Urothelium cell line (cell line): ENCODE results near the gene LMBR1.
"Not testable (repeated sequence)": the region's sequence is repeated elsewhere in the genome, so short reads cannot be mapped to it uniquely, and the experiment has no call there.

ENCODE experiments used
- DNase-seq: peaks from one replicate; pipeline ENCODE4 v3.0.0; 2011; ENCODE audit warnings: low spot score, mixed read lengths
- FAIRE-seq: peaks from 2 replicates; lab custom pipeline; 2011; peaks lifted over from hg19 to GRCh38; lab: Jason Lieb, UNC

The LMBR1 gene

DNA sequence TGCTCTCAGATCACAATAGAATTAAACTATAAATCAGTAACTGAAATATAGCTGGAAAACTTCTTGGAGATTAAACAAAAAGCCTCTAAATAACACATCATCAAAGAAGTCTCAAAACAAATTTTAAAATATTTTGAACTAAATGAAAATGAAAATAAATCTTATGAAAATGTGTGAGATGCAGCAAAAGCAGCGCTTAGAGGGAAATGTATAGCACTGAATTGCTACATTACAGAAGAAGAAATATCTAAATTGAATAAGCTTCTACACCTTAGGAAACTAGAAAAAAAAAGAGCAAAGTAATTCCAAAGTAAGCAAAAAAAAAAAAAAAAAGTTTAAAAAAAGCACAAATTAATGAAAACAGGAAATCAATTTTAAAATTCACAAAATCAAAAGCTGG is 35.2 kb downstream of the LMBR1 start:
- DNase-seq (no peak), FAIRE-seq (no peak)

DNA sequence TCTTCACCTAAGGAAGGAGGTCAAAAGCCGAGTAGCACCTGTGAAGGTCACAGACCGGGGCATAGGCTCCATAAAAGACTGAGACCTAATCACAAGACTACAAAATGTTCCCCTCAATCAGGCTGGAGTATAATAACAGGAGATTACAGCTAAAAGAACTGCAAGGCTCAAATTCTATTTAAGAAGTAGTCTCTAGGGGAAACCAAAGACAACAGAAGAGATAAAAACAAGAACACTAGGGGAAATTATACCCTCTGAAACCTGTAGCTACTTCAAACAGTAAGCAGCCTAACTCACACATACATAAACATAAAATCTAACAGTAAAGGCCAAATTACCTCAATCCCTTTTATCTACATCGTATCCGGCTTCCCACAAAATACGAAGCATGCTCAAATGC is 38.3 kb downstream of the LMBR1 start:
- DNase-seq (no peak), FAIRE-seq (no peak)

DNA sequence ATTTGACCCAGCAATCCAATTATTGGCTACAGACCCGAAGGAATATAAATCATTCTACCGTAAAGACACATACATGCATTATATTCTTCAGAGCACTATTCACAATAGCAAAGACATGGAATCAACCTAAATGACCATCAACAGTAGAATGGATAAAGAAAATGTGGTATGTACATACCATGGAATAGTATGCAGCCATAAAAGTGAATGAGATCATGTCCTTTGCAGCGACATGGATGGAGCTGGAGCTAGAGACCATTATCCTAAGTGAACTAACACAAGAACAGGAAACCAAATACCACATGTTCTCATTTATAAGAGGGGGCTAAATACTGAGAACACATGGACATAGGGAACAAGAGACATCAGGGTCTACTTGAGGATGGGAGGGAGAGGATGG is 44.0 kb downstream of the LMBR1 start:
- no peak for DNase-seq
- FAIRE-seq = no peak

DNA sequence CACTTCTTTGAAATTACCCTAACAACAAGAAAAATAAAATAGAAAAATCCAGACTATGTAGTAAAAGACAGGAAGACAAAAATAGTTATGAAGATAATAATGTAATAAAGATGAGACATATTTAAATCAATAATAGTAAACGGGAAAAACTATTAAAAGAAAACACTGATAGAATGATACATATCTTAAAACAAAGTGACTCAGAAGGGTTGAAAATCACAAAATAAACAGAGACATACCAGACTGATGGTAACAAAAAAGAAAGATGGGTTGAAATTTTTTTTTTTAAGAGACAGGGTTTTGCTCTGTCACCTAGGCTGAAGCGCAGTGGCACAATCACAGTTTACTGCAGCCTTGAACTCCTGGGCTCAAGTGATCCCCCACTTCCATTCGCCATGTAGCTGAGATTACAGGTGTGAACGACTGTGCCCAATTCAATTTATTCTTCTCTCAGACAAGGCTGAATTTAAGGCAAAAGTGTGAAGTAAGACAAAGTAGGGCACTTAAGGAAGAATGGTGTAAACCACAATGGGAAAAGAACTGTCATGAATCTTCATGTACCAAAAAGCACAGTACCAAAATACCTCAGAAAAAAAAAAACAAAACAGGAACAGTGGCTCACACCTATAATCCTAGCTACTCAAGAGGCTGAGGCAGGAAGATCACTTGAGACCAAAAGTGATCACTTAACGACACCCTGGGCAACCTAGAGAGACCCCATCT is 47.4 kb downstream of the LMBR1 start:
- no peak for DNase-seq
- FAIRE-seq = no peak

DNA sequence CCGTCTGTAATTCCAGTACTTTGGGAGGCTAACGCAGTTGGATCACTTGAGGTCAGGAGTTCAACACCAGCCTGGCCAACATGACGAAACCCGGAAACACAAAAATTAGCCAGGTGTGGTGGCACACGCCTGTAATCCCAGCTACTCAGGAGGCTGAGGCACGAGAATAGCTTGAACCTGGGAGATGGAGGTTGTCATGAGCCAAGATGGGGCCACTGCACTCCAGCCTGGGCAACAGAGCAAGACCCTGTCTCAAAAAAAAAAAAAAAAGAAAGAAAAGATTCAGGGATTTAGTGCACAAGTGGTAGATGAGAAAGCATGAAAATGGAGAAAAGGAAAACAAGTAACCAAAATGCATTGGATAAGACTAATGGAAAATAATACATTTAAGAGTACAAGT is 49.4 kb downstream of the LMBR1 start:
- not testable (repeated sequence) for DNase-seq, FAIRE-seq

DNA sequence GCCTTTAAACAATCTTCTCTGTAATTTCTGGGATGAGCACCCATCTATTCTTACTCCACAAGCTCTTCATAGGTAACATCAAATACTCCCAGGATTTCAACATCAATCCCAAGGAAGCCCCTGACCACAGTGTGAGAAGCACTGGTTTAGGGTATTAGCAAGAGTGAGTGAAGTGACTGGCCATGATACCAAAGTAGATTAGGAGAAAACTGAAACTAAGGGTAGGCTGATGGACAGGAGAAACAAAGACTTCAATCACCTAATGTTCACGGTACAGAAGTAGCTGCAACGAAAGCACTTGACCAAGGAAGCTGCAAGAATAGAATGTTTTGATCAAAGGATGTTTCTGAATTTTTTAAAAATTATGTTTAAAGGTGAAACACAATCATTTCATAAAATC is 49.8 kb downstream of the LMBR1 start:
- no peak for FAIRE-seq
- no peak for DNase-seq

DNA sequence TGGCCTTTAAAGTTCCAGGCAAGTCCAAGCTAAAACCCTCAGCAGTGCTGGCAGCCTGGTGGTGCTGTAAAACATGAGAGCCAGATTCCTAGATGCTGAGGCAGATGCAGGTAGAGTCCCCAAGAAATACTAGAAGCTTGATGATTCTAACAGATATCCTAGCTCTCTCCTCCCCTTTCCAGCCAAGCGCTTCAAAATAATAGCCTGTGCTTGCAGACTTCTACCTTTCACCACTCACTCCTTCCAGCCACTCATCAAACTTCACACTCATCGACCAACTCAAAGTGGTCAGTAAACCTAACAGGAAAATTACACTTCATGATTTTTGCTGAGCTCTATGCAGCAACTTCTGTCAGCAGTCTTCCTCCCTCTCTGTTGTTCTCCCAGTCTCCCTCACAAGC is 50.2 kb downstream of the LMBR1 start:
- no peak for DNase-seq
- no peak for FAIRE-seq

DNA sequence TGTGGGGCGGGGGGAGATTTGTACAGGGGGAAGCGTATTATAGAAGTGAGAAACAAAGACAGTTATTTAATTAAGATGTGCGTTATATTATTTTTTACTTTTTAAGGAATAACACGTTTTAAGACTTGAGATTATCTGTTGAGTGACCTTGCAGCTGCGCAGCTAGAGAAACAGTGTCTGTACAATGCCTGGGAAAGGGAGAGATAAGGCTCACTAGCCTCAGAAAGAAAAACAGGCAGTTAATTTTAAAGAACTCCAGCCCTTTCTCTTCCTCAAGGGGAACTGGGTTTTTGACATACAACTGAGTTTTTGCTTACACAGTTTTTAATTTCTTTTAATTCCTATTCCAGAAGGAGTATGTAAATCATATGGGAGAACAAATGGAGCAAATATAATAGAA is 50.7 kb downstream of the LMBR1 start:
- DNase-seq = no peak
- FAIRE-seq = no peak

DNA sequence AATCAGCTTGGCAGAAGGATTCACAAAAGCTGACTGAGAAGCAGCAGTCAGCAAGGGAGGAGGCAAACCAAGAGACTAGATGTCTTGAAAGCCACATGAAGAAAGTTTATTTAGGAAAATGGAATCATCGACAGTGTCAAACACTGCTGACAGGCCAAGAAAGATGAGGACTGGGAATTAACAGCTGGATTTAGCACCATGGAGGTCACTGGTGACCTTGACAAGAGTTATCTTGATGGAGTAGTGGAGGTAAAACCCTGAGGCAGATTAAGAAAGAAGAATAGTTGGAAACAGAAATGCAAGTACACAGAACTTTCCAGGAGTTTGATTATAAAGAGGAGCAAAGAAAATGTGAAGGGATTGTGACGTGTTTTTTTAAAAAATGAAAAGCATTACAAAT is 51.5 kb downstream of the LMBR1 start:
- DNase-seq (no peak), FAIRE-seq (no peak)

DNA sequence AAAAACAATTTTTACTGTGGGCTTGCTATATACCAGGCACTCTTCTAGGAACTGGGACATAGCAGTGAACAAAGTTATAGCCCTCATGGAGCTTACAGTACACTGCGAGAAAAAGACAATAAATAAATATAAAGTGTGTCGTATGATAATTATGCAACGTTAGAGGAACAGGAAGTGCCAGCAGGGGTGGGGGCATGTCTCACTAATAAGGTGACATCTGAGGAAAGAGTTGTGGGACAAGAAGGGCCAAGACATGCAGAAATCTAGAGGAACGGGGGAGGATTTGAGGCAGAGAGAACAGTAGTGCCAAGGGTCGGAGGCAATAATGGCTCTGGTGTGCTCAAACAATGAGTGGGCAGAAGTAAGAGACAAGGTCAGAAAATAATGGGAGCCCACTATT is 52.8 kb downstream of the LMBR1 start:
- DNase-seq (no peak), FAIRE-seq (no peak)

DNA sequence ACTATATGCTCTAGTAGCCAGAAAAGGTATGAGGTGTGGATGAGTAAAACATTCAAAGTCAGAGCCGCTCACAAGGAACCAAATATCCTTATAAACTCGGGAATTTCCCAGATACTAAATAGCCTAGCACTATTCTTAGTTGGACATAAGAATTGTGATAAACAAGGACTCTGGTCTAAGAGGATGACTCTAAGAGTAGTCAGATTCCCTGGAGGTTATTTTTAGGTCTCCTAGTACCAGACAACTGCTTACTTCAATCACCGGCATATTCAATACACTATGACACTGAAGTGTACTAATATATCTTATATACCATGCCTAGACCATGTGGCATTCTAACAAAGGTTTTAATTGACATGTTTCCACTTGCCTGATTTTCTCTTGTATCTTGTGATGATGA is 56.5 kb downstream of the LMBR1 start:
- DNase-seq = no peak

DNA sequence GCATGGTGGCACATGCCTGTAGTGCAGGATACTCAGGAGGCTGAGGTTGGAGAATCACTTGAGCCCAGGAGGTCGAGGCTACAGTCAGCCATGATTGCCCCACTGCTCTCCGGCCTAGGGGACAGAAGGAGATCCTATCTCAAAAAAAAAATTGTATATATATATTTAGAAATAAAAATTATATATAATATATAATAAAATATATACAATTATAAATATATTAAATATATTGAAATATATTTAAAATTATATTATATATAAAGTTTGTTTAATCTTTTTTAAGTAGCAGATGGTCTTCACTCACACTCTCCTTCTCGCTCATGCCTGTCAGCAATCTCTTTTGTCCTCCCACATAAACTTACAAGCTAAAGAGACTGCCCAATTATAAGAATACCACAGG is 58.5 kb downstream of the LMBR1 start:
- no peak for FAIRE-seq

More for the DNA sequence above, 56.5 kb downstream of the LMBR1 start:
- no peak for FAIRE-seq

DNA sequence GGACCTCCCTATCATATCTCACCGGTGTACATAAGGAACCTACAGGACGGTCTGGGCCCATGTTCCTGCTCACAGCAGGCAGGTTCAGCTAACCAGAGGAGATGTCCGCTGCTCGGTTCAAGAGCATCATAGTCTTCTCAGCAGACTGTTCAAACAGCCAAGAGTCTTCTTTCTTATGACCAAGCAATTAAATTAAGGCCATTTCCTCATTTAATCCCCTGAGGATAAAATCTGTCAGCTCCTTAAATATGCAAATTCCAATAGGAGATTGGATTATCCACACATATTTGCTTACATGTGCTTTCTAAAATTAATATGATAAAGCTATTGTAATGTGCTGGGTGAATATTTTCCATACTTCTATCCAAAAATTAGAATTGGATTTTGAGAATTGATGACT is 59.7 kb downstream of the LMBR1 start:
- no peak for DNase-seq
- FAIRE-seq = no peak

More for the DNA sequence above, 58.5 kb downstream of the LMBR1 start:
- DNase-seq = no peak

DNA sequence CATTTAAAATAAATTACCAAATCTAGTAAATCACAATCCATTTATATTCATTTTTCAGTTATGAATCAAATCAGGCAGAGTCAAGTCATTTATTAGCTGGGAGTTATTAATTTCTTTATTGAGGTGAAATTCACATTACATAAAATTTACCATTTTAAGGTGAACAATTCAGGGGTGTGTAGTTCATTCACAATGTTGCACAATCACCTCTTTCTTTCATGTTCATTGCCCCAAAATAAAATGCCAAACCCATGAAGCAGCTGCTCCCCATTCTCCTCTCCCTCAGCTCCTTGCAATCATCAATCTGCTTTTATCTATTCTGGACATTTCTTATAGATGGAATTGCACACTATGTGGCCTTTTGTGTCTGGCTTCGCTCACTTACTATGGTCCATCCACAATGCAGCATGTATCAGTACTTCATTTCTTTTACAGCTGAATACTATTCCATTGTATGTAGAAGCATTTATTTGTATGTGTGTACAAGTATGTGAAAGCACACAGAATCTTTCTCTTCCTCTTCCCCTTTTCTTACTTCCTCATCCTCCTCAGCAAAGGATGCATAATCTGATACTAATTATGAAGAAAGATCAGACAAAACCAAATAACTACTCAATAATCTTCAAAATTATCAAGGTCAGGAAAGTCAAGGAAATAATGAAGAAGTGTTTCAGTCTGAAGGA is 60.6 kb downstream of the LMBR1 start:
- no peak for DNase-seq
- no peak for FAIRE-seq

DNA sequence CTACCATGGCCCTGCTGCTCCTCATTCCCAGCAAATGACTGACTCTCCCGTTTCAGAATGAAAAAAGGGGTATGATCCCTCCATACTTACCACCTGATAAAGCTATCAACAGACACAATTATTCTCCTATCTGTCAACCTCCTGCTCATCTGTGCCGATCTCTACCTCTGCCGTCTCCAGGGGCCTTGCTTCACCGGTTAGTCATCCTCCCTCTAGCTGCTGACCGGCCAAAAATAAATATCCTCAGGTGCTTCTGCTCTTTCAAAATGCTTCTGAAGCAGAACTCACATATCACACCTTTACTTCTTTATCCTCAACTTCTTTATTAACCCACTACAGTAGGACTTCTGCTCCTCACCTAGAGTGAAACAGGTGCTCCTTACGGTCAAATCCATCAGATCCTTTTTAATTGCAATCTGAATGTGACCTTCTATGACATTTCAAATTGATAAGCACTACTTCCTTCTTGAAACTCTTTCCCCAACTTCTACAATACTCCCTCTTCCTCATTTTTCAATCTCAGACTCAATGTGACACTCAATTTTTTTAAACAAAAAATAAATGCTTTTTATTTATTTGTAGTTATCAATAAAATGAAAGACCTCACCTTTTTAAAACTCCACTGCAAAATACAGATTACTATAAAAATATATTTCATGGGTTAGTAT is 63.2 kb downstream of the LMBR1 start:
- FAIRE-seq (no peak), DNase-seq (no peak)

DNA sequence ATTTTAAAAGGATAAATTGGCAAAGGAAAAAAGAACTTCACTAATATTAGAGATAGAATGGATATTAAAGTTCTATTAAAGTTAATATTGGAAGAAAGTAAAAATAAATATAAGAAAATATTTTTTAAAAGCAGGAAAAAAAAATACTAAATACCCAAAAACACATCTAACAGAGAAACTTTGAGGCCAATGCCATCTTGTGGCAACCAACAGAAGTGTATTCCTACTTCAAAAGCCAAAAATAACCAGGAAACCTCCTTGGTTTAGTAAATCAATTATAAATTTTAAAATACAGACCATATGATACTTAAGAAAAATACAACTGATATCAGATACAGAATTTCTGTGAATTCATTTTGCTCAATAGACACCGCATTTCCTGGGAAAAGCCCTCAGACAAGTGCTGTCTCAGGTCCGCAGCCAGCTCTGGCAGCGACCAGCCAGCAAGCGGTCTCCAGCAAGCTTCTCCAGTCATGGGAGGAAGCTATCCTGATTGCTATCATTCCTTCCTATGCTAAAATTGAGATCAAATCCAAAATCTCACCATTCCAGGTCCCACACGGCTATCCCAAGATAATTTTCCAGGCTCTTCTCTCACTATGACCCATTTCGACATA is 65.3 kb downstream of the LMBR1 start:
- no peak for FAIRE-seq
- no peak for DNase-seq

DNA sequence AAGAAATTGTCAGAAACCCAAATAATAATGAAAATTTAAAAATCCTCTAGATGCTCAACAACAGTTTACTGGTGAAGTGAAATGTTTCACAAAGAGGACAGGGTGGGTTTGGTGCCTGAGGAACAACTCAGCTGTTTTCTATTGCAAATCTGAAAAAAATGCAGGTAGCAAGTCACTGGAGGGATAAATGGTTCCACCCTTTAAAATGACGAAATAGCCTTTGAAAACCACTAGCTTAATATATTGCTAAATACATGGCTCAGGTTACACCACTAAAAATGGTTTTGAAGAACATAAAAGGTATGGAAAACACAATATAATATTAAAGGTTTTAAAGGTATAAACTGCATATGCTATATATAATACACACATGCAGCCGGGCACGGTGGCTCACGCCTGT is 69.5 kb downstream of the LMBR1 start:
- no peak for FAIRE-seq
- no peak for DNase-seq

DNA sequence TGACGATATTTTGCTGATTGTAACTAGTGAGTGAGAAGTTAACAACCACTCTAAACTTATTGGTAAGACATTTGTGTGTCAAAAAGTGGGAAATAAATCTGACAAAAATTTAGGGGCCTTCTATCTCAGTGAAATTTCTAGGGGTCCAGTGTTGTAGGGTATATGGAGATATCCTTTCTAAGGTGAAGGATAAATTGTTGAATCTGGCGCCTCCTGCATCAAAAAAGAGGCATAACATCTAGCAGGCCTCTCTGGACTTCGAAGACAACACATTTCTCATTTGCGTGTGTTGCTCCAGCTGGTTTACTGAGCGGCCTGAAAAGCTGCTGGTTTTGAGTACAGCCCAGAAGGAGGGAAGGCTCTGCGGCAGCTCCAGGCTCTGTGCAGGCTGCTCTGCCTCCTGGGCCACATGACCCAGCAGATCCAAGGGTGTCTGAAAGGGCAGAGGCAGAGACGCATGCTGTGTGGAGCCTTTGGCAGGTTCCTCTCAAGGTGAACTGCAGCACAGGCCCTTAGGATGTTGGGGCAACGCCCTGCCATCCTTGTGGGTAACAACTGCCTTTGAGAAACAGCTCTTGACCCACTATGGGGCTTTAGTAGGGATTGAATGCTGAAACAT is 72.4 kb downstream of the LMBR1 start:
- DNase-seq (no peak), FAIRE-seq (no peak)

DNA sequence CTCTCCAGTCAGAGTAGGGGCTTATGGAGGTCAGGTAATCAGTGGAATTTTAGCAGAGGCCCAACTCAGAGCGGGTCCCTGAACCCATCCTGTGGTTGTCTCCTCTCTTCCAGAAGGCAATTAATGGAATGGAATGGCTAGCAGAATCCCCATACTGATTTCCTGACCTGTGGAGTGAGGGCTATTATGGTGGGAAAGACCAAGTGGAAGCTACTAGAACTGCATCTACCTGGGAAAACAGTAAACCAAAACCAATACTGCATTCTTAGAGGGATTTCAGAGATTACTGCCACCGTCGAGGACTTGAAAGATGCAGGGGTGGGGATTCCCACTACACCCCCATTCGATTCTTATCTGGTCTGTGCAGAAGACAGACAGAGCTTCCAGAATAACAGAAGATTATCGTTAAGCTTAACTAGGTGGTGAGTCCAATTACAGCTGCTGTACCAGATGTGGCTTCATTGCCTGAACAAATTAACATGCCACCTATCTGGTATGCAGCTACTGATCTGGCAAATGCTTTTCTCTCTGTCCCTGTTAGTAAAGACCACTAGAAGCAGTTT is 73.2 kb downstream of the LMBR1 start:
- FAIRE-seq (no peak), DNase-seq (no peak)

DNA sequence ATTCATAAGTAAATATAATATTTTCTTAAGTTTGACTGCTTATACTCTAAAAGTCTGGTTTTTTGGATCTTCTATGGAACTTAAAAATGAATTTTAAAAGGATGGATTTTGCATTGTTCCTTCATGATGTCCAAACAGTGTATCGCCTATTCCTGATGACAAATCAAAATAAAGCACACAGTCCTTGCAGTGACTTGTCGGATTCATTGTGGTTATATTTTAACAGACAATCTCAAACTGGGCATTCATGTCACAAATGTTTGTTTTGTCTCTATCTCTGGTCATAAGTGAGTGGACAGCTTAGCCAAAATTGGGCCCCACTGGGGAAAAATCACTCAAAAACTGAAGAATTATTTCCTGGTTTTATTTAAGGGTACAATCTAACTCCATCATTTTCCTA is 74.8 kb downstream of the LMBR1 start:
- DNase-seq = no peak
- FAIRE-seq = no peak
